ENCODE data around the gene C1orf53.

DNA sequence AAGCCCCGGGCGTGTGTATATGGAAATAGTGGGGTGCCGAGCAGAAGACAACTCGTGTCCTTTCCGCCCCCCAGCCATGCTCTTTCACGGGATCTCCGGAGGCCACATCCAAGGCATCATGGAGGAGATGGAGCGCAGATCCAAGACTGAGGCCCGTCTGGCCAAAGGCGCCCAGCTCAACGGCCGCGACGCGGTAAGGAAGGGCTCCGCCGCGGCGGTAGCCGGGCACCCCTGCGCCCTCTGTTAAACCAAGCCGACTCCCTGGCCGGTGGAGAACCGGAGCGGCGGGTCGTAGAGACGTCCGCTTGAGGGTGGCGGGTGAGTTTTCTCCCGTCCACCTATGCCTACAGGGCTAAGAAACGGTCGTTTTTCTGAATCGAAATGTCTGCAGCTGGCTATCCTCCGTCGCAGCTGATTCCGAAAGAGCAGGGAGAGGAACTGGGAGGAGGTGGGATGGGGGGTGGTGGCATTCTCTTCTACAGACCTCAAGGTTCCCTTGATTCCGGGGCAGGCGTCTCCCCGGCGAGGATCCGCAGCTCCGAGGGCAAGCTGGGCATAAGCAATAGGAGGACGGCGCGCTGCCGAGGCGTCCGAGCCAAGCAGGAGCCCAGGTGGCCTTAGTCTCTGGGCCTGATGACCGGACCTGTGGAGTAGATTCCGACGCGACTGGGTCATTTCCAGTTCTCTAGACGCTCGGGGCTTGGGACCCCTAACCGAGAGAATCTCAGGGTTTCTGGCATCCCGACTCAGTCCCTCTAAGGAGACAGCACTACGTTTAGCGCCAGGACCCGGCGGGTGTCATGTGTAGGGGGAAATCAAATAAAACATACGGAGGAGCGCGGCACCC lies 15.6 kb downstream of the C1orf53 start:
- TF ChIP-seq GATA1 (IDR thresholded peaks at IDR 0.05; ENCODE audit: low read depth, low read length), result no peak
- no peak for TF ChIP-seq POLR2A (IDR thresholded peaks at IDR 0.05; ENCODE audit: low read length)

All from erythroblast (primary cell).